NCI-H1436 treated with DMSO at 0.1 percent for 48 hours (cell line): Measurements from ENCODE around the gene SULT1B1.
"Not testable (repeated sequence)": the region's sequence is repeated elsewhere in the genome, so short reads cannot be mapped to it uniquely, and the experiment has no call there.

Source experiments
- DNase-seq: peaks from one replicate; lab custom pipeline; 2025; lab: John Stamatoyannopoulos, UW

Gene SULT1B1

GRCh38 chr4:69760455-69760854, at the start of gene SULT1B1:
Gene SULT1B1, minus strand, starts transcription at chr4:69760620. Its CDS starts 5,403 bp downstream, at chr4:69755217.
- DNase-seq = no peak

GRCh38 chr4:69800599-69800998, 40.2 kb upstream of the SULT1B1 start:
- DNase-seq = no peak

DNA sequence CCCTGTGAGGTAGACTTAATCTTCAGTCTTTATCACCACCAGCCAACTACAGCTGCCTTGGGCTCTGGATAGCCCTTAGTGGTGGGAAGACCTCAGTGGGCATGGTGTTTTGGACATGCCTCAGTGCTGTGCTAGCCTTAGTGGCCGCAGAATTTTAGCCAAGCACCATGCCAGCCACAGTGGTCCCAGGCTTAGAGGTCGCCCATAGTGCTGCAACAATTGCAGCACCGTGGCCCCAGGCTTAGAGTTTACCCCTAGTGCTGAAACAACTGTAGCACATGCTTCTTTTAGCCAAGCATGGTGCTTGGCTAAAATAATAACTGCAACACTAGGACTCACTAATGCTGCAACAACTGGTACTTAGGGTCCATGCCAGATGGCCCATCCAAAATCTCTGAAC, 38.9 kb upstream of the SULT1B1 start:
- DNase-seq = no peak

DNA sequence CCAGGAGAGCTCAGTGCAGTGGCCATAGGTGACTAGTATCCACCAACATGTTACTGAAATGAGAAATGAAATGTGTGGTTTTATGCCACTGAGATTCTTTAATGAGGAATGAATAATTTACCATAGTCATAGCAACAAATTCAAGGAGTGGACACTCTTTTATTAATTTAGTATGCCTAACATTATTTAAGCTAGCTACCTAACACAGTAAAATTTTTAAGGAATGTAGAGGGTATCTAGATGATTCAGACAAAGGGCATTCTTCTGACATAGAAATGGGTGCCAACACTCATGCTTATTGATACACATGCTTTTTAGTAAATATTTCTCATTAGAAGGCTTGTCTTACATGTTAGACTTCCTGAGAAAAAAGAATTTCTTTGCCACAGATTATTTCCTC, 33.3 kb upstream of the SULT1B1 start:
- no peak for DNase-seq

GRCh38 chr4:69787879-69788278, 27.5 kb upstream of the SULT1B1 start:
- DNase-seq = no peak

GRCh38 chr4:69786547-69786946, 26.1 kb upstream of the SULT1B1 start:
- no peak for DNase-seq

GRCh38 chr4:69785211-69785831, 24.9 kb upstream of the SULT1B1 start:
- no peak for DNase-seq

DNA sequence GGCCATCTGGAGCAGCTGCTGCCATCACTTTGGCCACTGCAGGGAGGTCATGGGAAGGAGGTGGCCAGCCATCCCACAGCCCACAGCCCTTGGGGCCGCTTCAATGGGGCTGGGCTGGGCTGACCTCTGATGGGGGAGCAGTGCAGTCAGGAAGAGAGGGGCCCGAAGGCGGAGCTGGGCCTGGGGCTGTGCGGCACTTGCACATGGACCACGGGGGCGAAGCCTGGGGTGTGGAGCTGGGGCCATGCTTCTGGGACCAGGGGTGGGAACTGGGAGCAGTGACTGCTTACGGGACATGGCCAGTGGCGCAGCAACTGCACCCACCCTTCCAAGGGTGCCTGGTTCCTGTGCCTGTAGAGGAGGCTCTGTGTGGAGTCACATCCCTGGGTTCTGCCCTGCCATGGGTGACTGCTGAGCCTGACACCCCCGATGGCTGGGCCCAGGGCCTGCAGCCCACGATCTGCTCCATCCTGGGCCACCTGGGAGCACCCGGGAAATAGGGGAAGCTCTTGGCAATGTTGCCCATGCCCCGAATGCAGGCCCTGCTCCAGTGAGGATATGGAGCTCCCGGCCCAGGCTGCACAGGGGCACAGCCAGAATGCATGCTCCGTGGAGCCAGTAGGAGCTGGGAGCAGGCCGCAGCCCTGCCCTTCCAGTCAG, 22.4 kb upstream of the SULT1B1 start:
- DNase-seq = no peak

DNA sequence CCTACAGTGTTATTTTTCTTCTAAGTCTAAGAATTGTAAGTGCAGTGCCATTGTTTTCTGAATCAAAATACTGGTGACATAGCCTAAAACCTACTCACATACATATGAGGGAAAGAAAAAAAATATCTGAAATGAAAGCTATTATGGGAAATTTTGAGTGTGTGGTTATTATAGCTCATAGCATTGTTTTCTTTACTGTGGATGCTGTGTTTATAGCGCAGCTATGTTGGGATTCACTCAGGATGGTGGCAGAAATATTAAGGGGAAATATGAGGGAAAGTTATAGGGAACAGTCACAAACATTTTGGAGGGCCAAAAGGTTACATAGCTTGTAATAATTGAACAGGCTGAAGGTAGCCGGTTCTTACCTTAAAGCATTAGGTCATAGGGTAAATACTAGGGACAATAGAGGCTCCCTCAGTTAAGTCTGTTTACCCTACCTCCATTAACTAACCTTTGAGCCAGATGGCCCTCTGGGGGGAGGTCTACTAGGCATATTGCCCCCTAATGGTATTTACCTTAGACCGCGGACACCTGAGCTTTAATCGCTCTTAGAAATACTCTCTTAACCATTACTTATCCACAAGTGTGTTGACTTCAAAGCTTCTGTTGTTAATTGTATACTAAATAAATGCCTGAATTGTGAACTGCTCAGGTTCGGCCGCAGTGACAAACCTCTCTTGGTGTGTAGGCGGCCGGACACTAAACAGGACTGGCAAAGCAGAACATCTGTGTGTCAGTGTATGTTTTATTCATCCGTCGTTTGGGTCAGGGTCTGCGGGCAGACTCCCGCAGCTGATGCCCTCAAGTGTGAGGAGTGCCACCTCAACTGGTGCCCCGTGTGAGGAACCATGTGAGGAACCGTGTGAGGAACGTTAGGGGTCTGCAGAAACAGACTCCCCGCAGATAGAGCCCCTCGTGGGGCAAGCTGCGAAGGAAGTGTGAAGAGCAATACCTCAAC, 21.3 kb upstream of the SULT1B1 start:
- DNase-seq = no peak

- DNase-seq = no peak
These were observed 19.7 kb upstream of the SULT1B1 start for GRCh38 chr4:69780141-69780540.

GRCh38 chr4:69776696-69777095, 16.3 kb upstream of the SULT1B1 start:
- DNase-seq = no peak

- DNase-seq = no peak
These were observed 15.0 kb upstream of the SULT1B1 start for GRCh38 chr4:69775321-69775867.

DNA sequence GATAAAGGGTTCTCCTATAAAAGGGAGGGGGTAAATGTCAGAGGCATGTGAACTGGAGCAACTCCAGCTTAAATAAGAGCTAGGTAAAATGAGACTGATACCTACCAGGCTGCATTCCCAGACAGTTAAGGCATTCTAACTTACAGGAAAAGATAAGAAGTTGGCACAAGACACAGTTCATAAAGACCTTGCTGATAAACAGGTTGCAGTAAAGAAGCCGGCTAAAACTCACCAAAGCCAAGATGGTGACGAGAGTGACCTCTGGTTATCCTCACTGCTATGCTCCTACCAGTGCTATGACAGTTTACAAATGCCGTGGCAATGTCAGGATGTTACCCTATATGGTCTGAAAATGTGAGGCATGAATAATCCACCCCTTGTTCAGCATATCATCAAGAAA, 13.1 kb upstream of the SULT1B1 start:
- DNase-seq = no peak

- DNase-seq = not testable (repeated sequence)
These were observed 8.1 kb upstream of the SULT1B1 start for GRCh38 chr4:69768554-69768953.

- DNase-seq = no peak
These were observed 5.3 kb upstream of the SULT1B1 start for GRCh38 chr4:69765751-69766150.

DNA sequence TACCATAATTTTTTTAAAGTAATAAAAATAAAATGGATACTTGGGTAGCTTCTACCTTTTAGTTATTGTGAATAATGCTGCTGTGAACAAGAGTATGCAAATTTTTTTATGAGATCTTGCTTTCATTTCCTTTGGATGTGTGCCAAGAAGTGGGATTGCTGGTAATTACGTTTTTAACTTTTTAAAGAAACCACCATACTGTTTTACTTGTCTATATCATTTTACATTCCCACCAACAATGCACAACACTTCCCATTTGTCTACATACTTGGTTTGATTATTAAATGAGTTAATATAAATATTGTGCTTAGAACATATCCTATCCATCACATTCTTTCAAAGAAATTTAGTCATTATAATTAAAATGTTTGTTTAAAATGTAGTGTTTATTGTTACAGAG, 3.9 kb upstream of the SULT1B1 start:
- DNase-seq = no peak

DNA sequence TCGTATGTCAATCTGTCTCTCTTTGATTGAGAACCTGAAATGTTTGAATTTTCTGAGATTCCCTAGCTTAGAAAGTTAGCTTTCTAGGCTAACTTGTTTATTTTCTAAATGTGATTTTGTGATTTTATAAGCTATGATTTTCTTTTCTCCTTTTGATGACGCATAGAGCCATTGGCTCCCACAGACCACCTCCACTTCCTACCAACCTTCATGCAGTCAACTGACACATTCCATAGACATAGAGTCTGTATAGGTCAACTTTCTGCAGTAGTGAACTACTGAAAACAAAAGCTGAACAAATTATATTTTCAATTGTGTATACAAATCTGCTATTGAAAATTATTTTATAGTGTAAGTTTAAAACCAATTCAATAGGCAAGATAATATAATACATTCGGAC, 2.8 kb upstream of the SULT1B1 start:
- DNase-seq = no peak

DNA sequence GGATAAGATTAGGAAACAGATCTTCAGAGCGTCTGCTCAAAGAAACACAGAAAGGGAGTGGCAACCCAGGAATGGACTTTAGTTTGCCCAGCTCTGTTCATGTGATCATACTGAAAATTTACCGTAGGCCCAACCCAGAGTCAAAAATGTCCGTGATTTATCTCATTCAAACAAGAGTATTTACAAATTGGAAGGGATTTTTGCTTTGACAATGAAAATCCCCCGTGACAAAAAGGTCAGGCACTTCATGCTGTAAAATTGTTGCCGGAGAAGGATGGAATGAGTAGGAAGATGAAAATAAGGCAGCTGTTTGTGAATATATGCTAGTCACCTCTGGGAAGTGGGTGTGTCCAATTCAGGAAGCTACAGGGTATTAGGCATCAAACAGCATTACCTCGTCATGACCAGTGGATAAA, 1.2 kb downstream of the SULT1B1 start:
- no peak for DNase-seq

DNA sequence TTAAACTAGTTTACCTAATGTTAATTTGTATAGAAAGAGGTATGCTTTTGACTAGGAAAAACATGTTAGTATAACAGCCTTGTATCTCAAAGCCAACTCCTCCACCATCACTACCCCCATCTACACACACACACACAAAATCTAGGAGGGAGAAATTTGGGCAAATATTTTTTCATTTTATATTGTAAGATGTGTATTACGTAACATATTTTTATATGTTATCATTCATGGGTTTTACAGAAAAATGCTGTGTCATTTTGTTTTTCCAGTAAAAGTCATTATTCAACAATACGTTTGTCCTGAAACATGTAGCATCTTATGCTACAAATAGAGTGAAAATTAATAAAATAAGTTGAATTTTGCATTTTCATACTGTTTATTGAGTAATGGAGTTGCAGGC, 3.0 kb downstream of the SULT1B1 start:
- no peak for DNase-seq

GRCh38 chr4:69754926-69755580, 5.4 kb downstream of the SULT1B1 start:
- DNase-seq = no peak

DNA sequence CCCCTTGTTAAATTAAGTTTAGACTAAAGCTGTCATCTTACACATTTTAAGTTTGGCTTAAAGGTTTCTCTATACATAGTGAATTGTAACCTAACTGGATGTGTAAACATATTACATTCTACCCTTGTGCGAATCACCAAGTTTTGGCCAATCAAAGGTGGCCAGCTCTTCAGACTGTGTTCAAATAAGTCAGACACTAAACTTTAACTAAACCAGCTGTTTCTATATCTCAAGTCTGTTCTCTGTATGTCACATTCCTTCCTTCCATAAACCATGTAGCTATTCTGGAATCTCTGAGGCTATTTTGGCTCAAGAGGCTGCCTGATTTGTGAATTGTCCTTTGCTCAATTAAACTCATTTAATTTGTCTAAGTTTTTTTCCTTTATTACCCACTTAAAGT, 6.7 kb downstream of the SULT1B1 start:
- no peak for DNase-seq

GRCh38 chr4:69750346-69750745, 10.1 kb downstream of the SULT1B1 start:
- no peak for DNase-seq
